A673 (cell line): ENCODE data around the gene CCL14. TPM values are rescaled to one million over a fixed set of nuclear protein-coding genes. Genes with fewer than 3 reads are reported as not detected.

Source experiments
- BruUV-seq: library from RNA; stranded (reverse); fragments of 400-500 nt; replicated peaks from 2 replicates; lab custom pipeline; 2021; lab: Mats Ljungman, UMichigan
- CTCF ChIA-PET: fragments of 300-600 bp; sonication (Branson Sonifier 250); formaldehyde crosslinking; loops from one replicate; lab custom pipeline; 2022; ENCODE audit warnings: antibody characterized with exemption; lab: Charles Lee
- POLR2A ChIA-PET: fragments of 300-600 bp; sonication (Branson Sonifier 250); formaldehyde crosslinking; loops from one replicate; lab custom pipeline; 2022; ENCODE audit warnings: antibody characterized with exemption; ENCODE audit not compliant: low non-redundant PET; lab: Charles Lee
- DNase-seq: peaks from one replicate; pipeline ENCODE4 v3.0.0-alpha.2; 2015; ENCODE audit warnings: low spot score
- H3K27ac ChIP-seq: fragments of 200-600 bp; sonication (generic); 2 replicates; pipeline ENCODE4 v1.5.1; 2016; ENCODE audit warnings: mixed run types, low read depth, mild to moderate bottlenecking, mixed read lengths, antibody characterized with exemption, low read length; ENCODE audit not compliant: poor library complexity, severe bottlenecking
- H3K27me3 ChIP-seq: fragments of 200-600 bp; sonication (generic); replicated peaks from 2 replicates; pipeline ENCODE4 v1.6.1; 2017; ENCODE audit warnings: mixed run types, low read depth, mild to moderate bottlenecking, mixed read lengths, antibody characterized with exemption, low read length; ENCODE audit not compliant: insufficient read depth, poor library complexity
- H3K36me3 ChIP-seq: fragments of 200-600 bp; sonication (generic); 2 replicates; pipeline ENCODE4 v1.6.1; 2016; ENCODE audit warnings: mixed run types, mild to moderate bottlenecking, mixed read lengths, antibody characterized with exemption, low read length; ENCODE audit not compliant: insufficient read depth, poor library complexity, severe bottlenecking
- H3K4me1 ChIP-seq: fragments of 200-600 bp; sonication (generic); 2 replicates; pipeline ENCODE4 v1.6.1; 2017; ENCODE audit warnings: mixed run types, mild to moderate bottlenecking, mixed read lengths, antibody characterized with exemption, low read length; ENCODE audit not compliant: insufficient read depth, poor library complexity, severe bottlenecking
- H3K4me3 ChIP-seq: fragments of 200-600 bp; sonication (generic); 2 replicates; pipeline ENCODE4 v1.5.1; 2016; ENCODE audit warnings: low read depth, mixed run types, mild to moderate bottlenecking, mixed read lengths, low read length; ENCODE audit not compliant: poor library complexity, severe bottlenecking
- H3K9me3 ChIP-seq: fragments of 200-600 bp; sonication (generic); 2 replicates; pipeline ENCODE4 v1.6.1; 2016; ENCODE audit warnings: mixed run types, low read depth, mild to moderate bottlenecking, mixed read lengths, antibody characterized with exemption, low read length; ENCODE audit not compliant: poor library complexity, severe bottlenecking
- CTCF ChIP-seq: fragments of 300-800, 200-600 bp; sonication (generic); conservative IDR thresholded peaks from 2 replicates; pipeline ENCODE4 v1.5.1; 2017; ENCODE audit warnings: low read depth, mild to moderate bottlenecking, antibody characterized with exemption, low read length, moderate library complexity, mixed read lengths
- EZH2 ChIP-seq: fragments of 200-600 bp; sonication (generic); IDR thresholded peaks from 2 replicates; pipeline ENCODE4 v1.6.1; 2017; ENCODE audit warnings: borderline replicate concordance, low read depth, mild to moderate bottlenecking, mixed read lengths, antibody characterized with exemption, low read length; ENCODE audit not compliant: poor library complexity, severe bottlenecking
- intact Hi-C: fragments of 100-400 bp; cut with micrococcal nuclease; formaldehyde crosslinking; loops from one replicate; pipeline ENCODE4 v1.10.0; 2022; ENCODE audit not compliant: unreplicated experiment
- total RNA-seq: library from RNA; stranded (reverse); gene quantifications from 2 replicates; pipeline ENCODE4 v1.2.3, GENCODE V29; 2021

CCL14 gene
- total RNA-seq, 1 experiment from 2014 or later, result not detected

GRCh38 chr17:35973333-35974260 lies 12.9 kb downstream of the CCL14 start:
- no peak overlapping the region for H3K4me3 ChIP-seq
- DNase-seq, result no peak
- no peaks in the 10 kb centered on the region for H3K27me3 ChIP-seq
- no peak overlapping the region for H3K27ac ChIP-seq
- H3K4me1 ChIP-seq, result no peaks in the 10 kb centered on the region
- CTCF ChIA-PET, result interaction anchor here (0.5 to 0.7 kb wide), 2 partner anchors 26 to 175 kb away, joined by 3 to 6 read pairs; no protein-coding TSS in a partner anchor
- no peaks in the 10 kb centered on the region for H3K36me3 ChIP-seq
- TF ChIP-seq EZH2 (no peak), CTCF (no peak)
- H3K9me3 ChIP-seq, result no peaks in the 10 kb centered on the region
- intact Hi-C loops, result loop anchor here (10.0 kb wide), 1 partner anchor 171 kb away; no protein-coding TSS in a partner anchor
- BruUV-seq, result no TSS peak
- POLR2A ChIA-PET, result no interaction called here

- DNase-seq, result no peak
- intact Hi-C loops, result loop anchor here (10.0 kb wide), 1 partner anchor 172 kb away; no protein-coding TSS in a partner anchor
These were observed 13.6 kb downstream of the CCL14 start for GRCh38 chr17:35972945-35973332.

GRCh38 chr17:35972535-35972934 lies 14.0 kb downstream of the CCL14 start:
- intact Hi-C loops, result loop anchor here (10.0 kb wide), 1 partner anchor 172 kb away; no protein-coding TSS in a partner anchor
- CTCF ChIA-PET, result interaction anchor here (0.7 kb wide), 1 partner anchor 176 kb away, joined by 3 read pairs; no protein-coding TSS in a partner anchor
- Histone ChIP-seq H3K4me1 (no peaks in the 10 kb centered on the region), H3K9me3 (no peaks in the 10 kb centered on the region), H3K27ac (no peak overlapping the region), H3K36me3 (no peaks in the 10 kb centered on the region), H3K27me3 (no peaks in the 10 kb centered on the region), H3K4me3 (no peak overlapping the region)
- no TSS peak for BruUV-seq
- POLR2A ChIA-PET, result no interaction called here
- no peak for TF ChIP-seq EZH2
- TF ChIP-seq CTCF, result no peak
- no peak for DNase-seq

More at GRCh38 chr17:35972945-35973332, 13.6 kb downstream of the CCL14 start:
- Histone ChIP-seq H3K9me3 (no peaks in the 10 kb centered on the region), H3K4me3 (no peak overlapping the region), H3K4me1 (no peaks in the 10 kb centered on the region), H3K36me3 (no peaks in the 10 kb centered on the region), H3K27me3 (no peaks in the 10 kb centered on the region), H3K27ac (no peak overlapping the region)
- TF ChIP-seq EZH2, result no peak
- TF ChIP-seq CTCF, result no peak
- no TSS peak for BruUV-seq
- CTCF ChIA-PET, result interaction anchor here (0.5 to 0.7 kb wide), 2 partner anchors 27 to 176 kb away, joined by 3 to 6 read pairs; no protein-coding TSS in a partner anchor
- POLR2A ChIA-PET, result no interaction called here
